Posterior cingulate gyrus (tissue), 11 donors: ENCODE results near the gene CACNG3.
"Not testable (repeated sequence)": the region's sequence is repeated elsewhere in the genome, so short reads cannot be mapped to it uniquely, and the experiment has no call there.

ENCODE experiments used
- DNase-seq, 10 donors: peaks; one replicate each; pipeline versions ENCODE4 v3.0.0 to v3.0.0-alpha.2; 2020 to 2021; ENCODE audit warnings: mixed read lengths in 3 of 10
- intact Hi-C: fragments of 100-400 bp; cut with DNase I; formaldehyde crosslinking; loops from one replicate; pipeline ENCODE4 v1.15.1; 2023

Gene CACNG3

GRCh38 chr16:24324421-24324820 lies 68.3 kb downstream of the CACNG3 start:
- no peak for DNase-seq
- intact Hi-C loops: no loop called here

- DNase-seq: peak in 1 of 10 donors; percentile 20
- intact Hi-C loops: no loop called here
These were observed 72.8 kb downstream of the CACNG3 start for GRCh38 chr16:24328835-24329452.

- intact Hi-C loops: no loop called here
- peak in 1 of 10 donors; percentile 22 for DNase-seq
These were observed 76.0 kb downstream of the CACNG3 start for GRCh38 chr16:24332178-24332577.

- intact Hi-C loops: no loop called here
- peak in 1 of 10 donors; percentile 2 for DNase-seq
These were observed 76.5 kb downstream of the CACNG3 start for GRCh38 chr16:24332582-24333090.

- intact Hi-C loops: no loop called here
- no peak for DNase-seq
These were observed 80.4 kb downstream of the CACNG3 start for GRCh38 chr16:24336491-24336890.

GRCh38 chr16:24337013-24337412 lies 80.9 kb downstream of the CACNG3 start:
- DNase-seq: peak in 1 of 10 donors; percentile 33
- intact Hi-C loops: no loop called here

- intact Hi-C loops: not testable (repeated sequence)
- DNase-seq: peak in 1 of 10 donors; percentile 13
These were observed 87.7 kb downstream of the CACNG3 start for GRCh38 chr16:24343829-24344228.

- DNase-seq: no peak
- intact Hi-C loops: no loop called here
These were observed 88.6 kb downstream of the CACNG3 start for GRCh38 chr16:24344784-24345183.

- DNase-seq: no peak
- intact Hi-C loops: no loop called here
These were observed 89.6 kb downstream of the CACNG3 start for GRCh38 chr16:24345704-24346103.

- intact Hi-C loops: no loop called here
- peak in 1 of 10 donors; percentile 61 for DNase-seq
These were observed 90.6 kb downstream of the CACNG3 start for GRCh38 chr16:24346734-24347133.

GRCh38 chr16:24347556-24347955 lies 91.4 kb downstream of the CACNG3 start:
- intact Hi-C loops: no loop called here
- DNase-seq: peak in 1 of 10 donors; percentile 12

- peak in 1 of 10 donors; percentile 8 for DNase-seq
- intact Hi-C loops: no loop called here
These were observed 92.6 kb downstream of the CACNG3 start for GRCh38 chr16:24348545-24349290.

- no peak for DNase-seq
These were observed 93.2 kb downstream of the CACNG3 start for GRCh38 chr16:24349320-24349719.

GRCh38 chr16:24352746-24353145 lies 96.6 kb downstream of the CACNG3 start:
- intact Hi-C loops: no loop called here
- DNase-seq: peak in 1 of 10 donors; percentile 51

More at GRCh38 chr16:24349320-24349719, 93.2 kb downstream of the CACNG3 start:
- intact Hi-C loops: no loop called here

GRCh38 chr16:24353622-24354021 lies 97.5 kb downstream of the CACNG3 start:
- intact Hi-C loops: no loop called here
- no peak for DNase-seq

GRCh38 chr16:24357511-24357910 lies 101.4 kb downstream of the CACNG3 start:
- peak in 1 of 10 donors; percentile 52 for DNase-seq
- intact Hi-C loops: no loop called here

- intact Hi-C loops: no loop called here
- no peak for DNase-seq
These were observed 102.0 kb downstream of the CACNG3 start for GRCh38 chr16:24358117-24358516.

- DNase-seq: peak in 1 of 10 donors; percentile 15
- intact Hi-C loops: no loop called here
These were observed 103.4 kb downstream of the CACNG3 start for GRCh38 chr16:24359490-24359889.

- no peak for DNase-seq
- intact Hi-C loops: loop anchor here (10.0 kb wide), 1 partner anchor 64 kb away; no protein-coding TSS in a partner anchor
These were observed 104.8 kb downstream of the CACNG3 start for GRCh38 chr16:24360936-24361335.

- DNase-seq: peak in 2 of 10 donors; percentile 75 to 81
- intact Hi-C loops: loop anchor here (10.0 kb wide), 1 partner anchor 60 kb away; no protein-coding TSS in a partner anchor
These were observed 108.5 kb downstream of the CACNG3 start for GRCh38 chr16:24364596-24364995.

GRCh38 chr16:24367186-24367710 lies 111.1 kb downstream of the CACNG3 start:
- DNase-seq: peak in 1 of 10 donors; percentile 52
- intact Hi-C loops: loop anchor here (10.0 kb wide), 1 partner anchor 58 kb away; no protein-coding TSS in a partner anchor
